GM18868 (cell line): ENCODE results near the gene GPM6B.

ENCODE experiments used
- ATAC-seq: cut with Tn5 transposase; IDR thresholded peaks from one replicate; pipeline ENCODE4 v1.9.1; 2021; ENCODE audit warnings: mild to moderate bottlenecking, moderate library complexity; ENCODE audit not compliant: unreplicated experiment

Gene GPM6B

GRCh38 chrX:13816643-13817627 lies at the start of gene GPM6B:
TSS of gene GPM6B (minus strand) at chrX:13817093. CDS start at chrX:13816904, 189 bp downstream.
- no peak for ATAC-seq

DNA sequence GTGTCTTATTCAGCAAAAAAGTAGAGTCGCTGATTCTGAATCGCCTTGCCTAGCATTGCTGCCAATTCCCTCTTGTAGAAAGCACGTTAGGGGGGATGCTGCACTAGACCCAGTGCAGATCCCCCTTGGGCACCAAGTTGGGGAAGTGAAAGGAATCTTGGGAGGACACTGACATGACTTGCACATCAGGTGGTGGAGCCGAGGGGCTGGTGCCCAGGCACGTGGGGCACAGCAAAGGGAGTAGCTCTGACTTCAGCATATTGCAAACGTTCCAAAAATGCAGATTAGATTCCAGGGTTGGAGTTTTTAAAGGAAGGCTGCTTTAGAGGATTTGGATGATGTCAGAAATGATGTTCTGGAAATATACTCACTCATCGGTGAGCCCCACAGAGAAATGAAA lies 47.4 kb upstream of the GPM6B start:
- no peak for ATAC-seq

GRCh38 chrX:13863324-13863723 lies 46.4 kb upstream of the GPM6B start:
- no peak for ATAC-seq

GRCh38 chrX:13859724-13860123 lies 42.8 kb upstream of the GPM6B start:
- ATAC-seq: no peak

DNA sequence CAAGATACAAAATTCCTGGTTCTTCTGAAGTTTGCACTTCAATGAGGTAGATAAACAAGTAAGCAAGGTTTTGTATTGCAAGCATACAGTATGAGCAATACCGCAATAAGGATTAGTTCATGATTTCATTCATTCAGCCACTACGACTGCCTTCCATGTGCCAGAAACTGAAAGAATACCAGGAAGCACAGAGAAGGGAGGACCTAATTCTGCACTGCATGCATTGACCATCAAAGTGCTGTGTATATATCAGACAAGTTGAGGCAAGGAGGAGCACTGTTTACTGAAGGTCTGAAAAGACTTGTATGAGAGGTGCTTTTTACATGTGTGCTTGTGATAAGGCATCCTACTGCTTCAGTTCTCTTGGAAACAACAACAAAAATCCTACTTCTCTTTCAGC lies 40.9 kb upstream of the GPM6B start:
- no peak for ATAC-seq

DNA sequence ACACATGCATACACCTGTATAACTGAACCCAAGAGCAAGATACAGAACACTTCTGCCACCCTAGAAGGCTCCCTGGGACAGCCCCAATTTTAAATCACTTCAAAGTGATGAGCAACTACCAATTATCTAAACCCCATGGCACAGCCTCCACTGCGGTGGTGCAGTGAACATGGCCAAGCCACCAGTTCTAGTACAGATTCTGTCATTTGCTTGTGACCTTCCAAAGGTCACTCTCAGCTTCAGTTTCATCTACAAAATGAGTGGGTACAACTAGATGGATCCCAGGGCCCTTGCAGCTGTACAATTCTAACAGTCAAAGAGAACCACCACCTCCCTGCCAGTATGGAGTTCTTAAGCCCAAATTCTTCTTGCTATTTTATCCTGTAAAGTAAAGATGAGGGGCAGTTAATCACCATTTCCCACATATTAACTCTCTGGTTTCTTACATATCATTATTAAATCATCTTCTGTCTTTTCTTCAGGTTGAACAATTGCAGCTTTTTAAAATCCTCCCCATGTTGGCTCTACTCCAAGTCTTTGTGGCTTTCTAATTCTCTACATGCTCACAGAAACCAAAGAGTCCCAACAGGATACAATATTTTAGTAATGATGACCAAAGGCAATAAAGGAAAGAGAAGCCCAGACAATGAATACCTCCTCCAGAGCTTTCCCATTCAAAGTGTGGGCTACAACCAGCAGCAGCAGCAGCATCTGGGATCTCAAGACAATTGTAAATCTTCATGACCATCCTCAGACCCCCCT lies 39.0 kb upstream of the GPM6B start:
- no peak for ATAC-seq

DNA sequence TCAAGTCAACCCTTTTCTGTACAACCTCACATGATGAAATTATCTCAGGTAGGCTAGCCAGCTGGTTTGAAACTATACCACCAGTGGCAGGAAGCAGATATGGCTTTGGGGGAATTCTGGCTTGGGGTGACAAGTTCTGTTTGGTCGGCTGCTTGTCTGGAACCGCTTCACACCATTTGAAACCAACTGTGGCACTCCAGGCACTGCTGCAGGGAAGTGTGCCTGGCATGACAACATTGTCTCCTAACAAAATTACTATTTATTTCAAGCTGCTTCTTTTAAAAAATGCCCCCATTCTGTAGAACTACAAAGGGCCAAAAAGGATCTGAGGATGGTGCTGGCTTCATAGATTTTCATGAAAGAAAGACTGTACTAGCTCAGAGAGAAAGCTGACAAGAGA lies 37.1 kb upstream of the GPM6B start:
- ATAC-seq: peak; percentile 61

DNA sequence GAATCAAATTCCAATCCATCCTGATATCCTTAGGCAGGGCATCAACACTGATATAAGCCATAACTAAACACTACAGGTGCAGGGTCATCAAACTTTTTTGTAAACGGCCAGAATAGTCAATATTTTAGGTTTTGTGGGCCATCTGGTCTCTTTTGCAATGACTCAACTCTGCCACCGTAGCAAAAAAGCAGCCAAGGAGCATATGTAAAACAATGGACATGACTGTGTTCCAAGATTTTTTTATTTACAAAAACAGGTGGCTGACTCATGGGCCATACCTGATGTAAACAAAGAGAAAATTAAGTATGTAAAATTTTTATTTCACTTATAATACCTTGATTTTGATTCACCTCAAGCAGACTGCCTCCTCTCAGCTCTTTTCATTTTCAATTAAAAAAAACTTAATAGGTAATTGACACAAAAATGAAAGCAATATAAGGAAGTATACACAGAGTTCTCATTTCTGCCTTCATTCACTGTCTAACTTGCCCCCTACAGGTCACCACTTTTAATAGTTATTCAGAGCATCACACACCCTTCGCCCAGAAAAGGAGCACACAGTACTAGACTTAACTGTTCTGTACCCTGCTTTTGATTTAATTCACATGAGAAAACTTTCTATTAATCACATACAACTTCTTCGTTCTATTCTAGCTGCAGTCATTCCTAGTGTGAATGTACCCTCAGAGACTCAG lies 35.3 kb upstream of the GPM6B start:
- peak; percentile 70 for ATAC-seq

DNA sequence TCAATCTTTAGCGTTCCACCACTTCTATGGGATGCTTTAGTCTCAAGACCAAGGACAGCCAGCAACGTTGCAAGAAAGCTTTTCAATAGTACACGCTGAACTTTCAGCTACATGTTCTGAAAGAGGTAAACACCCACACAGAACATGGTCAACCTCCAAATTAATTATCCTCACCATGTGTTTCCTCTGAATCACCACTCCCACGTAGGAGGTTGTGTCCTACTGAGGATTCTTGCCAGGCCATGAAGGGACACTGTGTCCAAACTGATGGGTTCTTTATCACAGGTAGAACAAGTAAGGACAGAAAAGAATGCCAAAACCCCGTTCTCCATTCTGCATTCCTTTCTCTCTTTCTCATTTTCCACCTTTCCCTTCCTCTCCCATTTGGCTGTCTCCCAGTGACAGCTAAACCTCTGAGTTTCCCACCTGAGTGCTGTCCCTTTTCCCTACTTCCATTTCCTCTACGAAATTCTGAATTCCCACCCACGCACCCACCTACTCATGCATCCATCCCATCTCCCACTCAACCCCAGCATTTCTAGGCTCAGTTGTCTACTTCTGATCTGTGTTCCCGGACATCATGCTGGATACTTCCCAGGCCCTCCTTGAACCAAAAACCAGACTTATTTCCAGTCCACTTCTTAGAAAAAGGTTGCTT lies 29.0 kb upstream of the GPM6B start:
- no peak for ATAC-seq

- ATAC-seq: no peak
These were observed 26.3 kb upstream of the GPM6B start for GRCh38 chrX:13843150-13843721.

- no peak for ATAC-seq
These were observed 23.2 kb upstream of the GPM6B start for GRCh38 chrX:13840121-13840520.

GRCh38 chrX:13837290-13837745 lies 20.4 kb upstream of the GPM6B start:
- ATAC-seq: no peak

- no peak for ATAC-seq
These were observed 19.7 kb upstream of the GPM6B start for GRCh38 chrX:13836575-13836974.

- no peak for ATAC-seq
These were observed 18.9 kb upstream of the GPM6B start for GRCh38 chrX:13835825-13836224.

DNA sequence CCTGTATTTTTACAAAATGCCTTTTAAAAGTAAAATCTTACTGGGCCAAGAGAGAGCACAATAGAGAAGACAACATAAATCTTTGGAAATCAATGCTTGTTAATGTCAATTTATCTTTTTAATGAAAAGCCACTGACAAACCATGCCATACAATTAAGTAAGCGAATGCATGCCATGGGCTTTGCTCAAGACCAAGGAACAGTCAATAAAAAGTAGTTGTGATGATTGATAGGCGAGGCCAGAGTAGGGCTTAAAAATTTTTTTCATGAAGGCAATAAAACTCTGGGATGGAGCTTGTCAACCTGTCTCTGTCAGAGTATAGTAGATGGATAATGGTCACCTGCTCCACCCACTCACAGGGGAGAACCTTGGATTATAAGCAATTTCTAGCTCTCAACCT lies 17.5 kb upstream of the GPM6B start:
- ATAC-seq: no peak

GRCh38 chrX:13829983-13830382 lies 13.1 kb upstream of the GPM6B start:
- no peak for ATAC-seq

DNA sequence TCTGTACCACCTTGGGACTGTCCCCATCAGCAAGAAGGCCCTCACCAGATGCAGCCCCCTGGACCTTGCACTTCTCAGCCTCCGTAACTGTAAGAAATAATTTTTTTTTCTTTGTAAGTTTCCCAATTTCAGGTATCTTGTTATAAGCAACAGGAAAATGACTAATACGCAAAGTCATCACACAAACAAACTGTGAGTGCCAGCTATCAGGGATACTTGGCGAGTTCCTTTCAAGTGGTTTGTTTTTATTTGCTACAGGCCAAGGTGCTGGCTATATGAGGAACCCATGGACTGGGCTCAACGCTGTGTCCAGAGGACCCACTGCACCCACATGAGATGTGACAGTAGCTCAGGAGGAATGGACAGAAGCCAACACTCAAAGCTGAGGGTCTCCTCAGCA lies 11.5 kb upstream of the GPM6B start:
- ATAC-seq: no peak

- no peak for ATAC-seq
These were observed 10.6 kb upstream of the GPM6B start for GRCh38 chrX:13827298-13828090.

DNA sequence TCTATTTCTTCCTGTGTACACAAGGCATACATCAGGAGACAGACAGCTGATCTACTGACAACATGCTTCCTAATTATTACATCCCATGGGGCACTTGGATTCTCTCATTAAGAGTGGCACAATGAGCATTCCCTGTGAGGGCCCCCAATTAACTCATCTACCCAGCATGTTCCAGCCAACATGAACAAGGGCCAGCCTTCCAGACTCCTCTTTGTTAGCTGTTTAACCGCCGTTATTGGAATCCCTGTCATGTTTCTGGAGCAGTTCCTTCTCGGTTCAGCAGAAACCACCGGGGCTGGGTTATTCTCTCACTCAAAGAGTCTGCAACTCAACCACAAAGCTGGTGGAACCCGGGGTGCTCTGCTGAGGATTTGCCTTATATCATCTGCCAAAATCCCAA lies 9.9 kb upstream of the GPM6B start:
- ATAC-seq: no peak
